ENCODE measurements around the gene GRB14.

- TF ChIP-seq POLR2AphosphoS5 (IDR thresholded peaks at IDR 0.05; ENCODE audit: low read depth, low read length) (no peak), REST (IDR thresholded peaks at IDR 0.05; ENCODE audit: insufficient read depth in 1 of 2, low read depth in 2 of 2, low read length in 2 of 2) (no peak), TAF1 (IDR thresholded peaks at IDR 0.05; ENCODE audit: borderline replicate concordance, insufficient read depth, low read length) (no peak), SIN3A (IDR thresholded peaks at IDR 0.05; ENCODE audit: borderline replicate concordance, insufficient read depth, low read length) (no peak)
Observed at GRCh38 chr2:164560181-164560792, 61.0 kb downstream of the GRB14 start.
